Sigmoid colon (tissue), 7 donors: ENCODE data around the gene TFEC. TPM values are rescaled to one million over a fixed set of nuclear protein-coding genes. Genes with fewer than 3 reads are reported as not detected.

Experiments
- DNase-seq: peaks from one replicate; pipeline ENCODE4 v3.0.0-alpha.2; 2019
- H3K27ac ChIP-seq, 4 donors: fragments of 200-600 bp; sonication (generic); one replicate each; pipeline ENCODE4 v1.5.1; 2016 to 2019; ENCODE audit warnings: mild to moderate bottlenecking in 1 of 4
- H3K27me3 ChIP-seq, 3 donors: fragments of 200-600 bp; sonication (generic); one replicate each; pipeline ENCODE4 v1.5.1; 2019; ENCODE audit warnings: mild to moderate bottlenecking in 1 of 3
- H3K36me3 ChIP-seq, 4 donors: fragments of 200-600 bp; sonication (generic); one replicate each; pipeline ENCODE4 v1.5.1; 2016 to 2019
- H3K4me1 ChIP-seq, 4 donors: fragments of 200-600 bp; sonication (generic); one replicate each; pipeline ENCODE4 v1.5.1; 2017 to 2019
- H3K4me3 ChIP-seq, 4 donors: fragments of 200-600 bp; sonication (generic); one replicate each; pipeline ENCODE4 v1.5.1; 2017 to 2019; ENCODE audit warnings: mild to moderate bottlenecking in 2 of 4, moderate library complexity in 1 of 4
- H3K9me3 ChIP-seq, 4 donors: fragments of 200-600 bp in 3 of 4; sonication (generic) in 3 of 4; one replicate each; pipeline versions ENCODE4 v1.5.1 to v1.6.1; 2013 to 2019
- EP300 ChIP-seq, 4 donors: sonication (generic); formaldehyde crosslinking; IDR thresholded peaks; one replicate each; pipeline ENCODE4 v1.6.1; 2017; ENCODE audit warnings: antibody characterized with exemption in 4 of 4
- POLR2A ChIP-seq, 2 donors: fragments of 450-650 bp; IDR thresholded peaks; one replicate each; pipeline ENCODE4 v1.6.1; 2016; ENCODE audit warnings: antibody characterized with exemption in 2 of 2, mild to moderate bottlenecking in 2 of 2, moderate library complexity in 2 of 2
- POLR2AphosphoS5 ChIP-seq, 4 donors: sonication (generic); formaldehyde crosslinking; IDR thresholded peaks; one replicate each; pipeline ENCODE4 v1.6.1; 2017; ENCODE audit warnings: antibody characterized with exemption in 4 of 4
- WGBS, 2 donors: extraction: QIAGEN DNeasy Blood & Tissue Kit; methylation state at CpG; one replicate each; pipeline ENCODE4 v1.1.7; 2013; 5-methylcytosine and 5-hydroxymethylcytosine counted together
- intact Hi-C: fragments of 100-400 bp; cut with DNase I; formaldehyde crosslinking; loops from one replicate; pipeline ENCODE4 v1.15.1; 2023
- polyA plus RNA-seq, 3 donors: library from polyadenylated mRNA; stranded (reverse); fragments of 200-250 nt; gene quantifications; one replicate each; pipeline ENCODE4 v1.2.3, GENCODE V29; 2013
- total RNA-seq, 4 donors: library from RNA; depleted of rRNA; stranded (reverse); fragments of >200 nt; gene quantifications; one replicate each; pipeline ENCODE4 v1.1.0, GENCODE V29; 2016
- TF ChIP-seq, protein P1 (sequence below), 4 experiments: fragments of 450-650 bp in 3 of 4; fragments of 200-600 bp in 1 of 4; IDR thresholded peaks; one replicate each; pipeline ENCODE4 v1.5.1; 2016 to 2019; ENCODE audit warnings: antibody characterized with exemption in 4 of 4, mild to moderate bottlenecking in 3 of 4, moderate library complexity in 2 of 4
- donor health status: healthy with polysubstance abuse.
- donor health status: Bipolar disorder and iron deficiency.
- donor health status: healthy.

Gene TFEC
- total and polyA plus RNA-seq, 7 donors: 2.0 to 9.1 (median 4.3) TPM

DNA sequence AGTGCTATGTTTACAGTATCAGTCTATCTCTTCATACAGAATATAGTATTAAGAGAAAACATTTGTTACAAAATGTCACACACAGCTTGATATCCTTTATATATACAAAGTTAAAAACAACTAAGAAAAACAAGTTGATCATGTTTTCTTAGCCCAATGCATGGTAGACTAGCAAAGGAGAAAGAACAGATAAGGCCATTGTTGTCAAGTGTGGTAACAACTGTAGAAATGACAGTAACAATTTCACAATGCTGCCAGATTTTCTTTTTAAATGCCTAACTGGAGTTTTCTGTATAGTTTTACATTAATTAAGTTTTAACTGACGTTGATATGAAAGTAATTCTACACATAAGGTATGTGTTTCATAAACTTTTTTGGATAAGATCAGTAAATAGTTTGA lies 65.8 kb downstream of the TFEC start:
- intact Hi-C loops: no loop called here
- 47 to 64% methylated on average over 1 of the region's 1 CpG for WGBS, 2 donors
- no peak overlapping the region for H3K27ac ChIP-seq
- H3K27me3 ChIP-seq: no peaks in the 10 kb centered on the region
- H3K4me1 ChIP-seq: no peaks in the 10 kb centered on the region
- no peaks in the 10 kb centered on the region for H3K9me3 ChIP-seq
- no peak overlapping the region for H3K4me3 ChIP-seq
- no peaks in the 10 kb centered on the region for H3K36me3 ChIP-seq
- no peak for DNase-seq
- TF ChIP-seq POLR2A (IDR thresholded peaks at IDR 0.05) (no peak), EP300 (IDR thresholded peaks at IDR 0.05) (no peak), POLR2AphosphoS5 (IDR thresholded peaks at IDR 0.05) (no peak)
- TF ChIP-seq, protein P1, sequence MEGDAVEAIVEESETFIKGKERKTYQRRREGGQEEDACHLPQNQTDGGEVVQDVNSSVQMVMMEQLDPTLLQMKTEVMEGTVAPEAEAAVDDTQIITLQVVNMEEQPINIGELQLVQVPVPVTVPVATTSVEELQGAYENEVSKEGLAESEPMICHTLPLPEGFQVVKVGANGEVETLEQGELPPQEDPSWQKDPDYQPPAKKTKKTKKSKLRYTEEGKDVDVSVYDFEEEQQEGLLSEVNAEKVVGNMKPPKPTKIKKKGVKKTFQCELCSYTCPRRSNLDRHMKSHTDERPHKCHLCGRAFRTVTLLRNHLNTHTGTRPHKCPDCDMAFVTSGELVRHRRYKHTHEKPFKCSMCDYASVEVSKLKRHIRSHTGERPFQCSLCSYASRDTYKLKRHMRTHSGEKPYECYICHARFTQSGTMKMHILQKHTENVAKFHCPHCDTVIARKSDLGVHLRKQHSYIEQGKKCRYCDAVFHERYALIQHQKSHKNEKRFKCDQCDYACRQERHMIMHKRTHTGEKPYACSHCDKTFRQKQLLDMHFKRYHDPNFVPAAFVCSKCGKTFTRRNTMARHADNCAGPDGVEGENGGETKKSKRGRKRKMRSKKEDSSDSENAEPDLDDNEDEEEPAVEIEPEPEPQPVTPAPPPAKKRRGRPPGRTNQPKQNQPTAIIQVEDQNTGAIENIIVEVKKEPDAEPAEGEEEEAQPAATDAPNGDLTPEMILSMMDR (IDR thresholded peaks at IDR 0.05): no peak

DNA sequence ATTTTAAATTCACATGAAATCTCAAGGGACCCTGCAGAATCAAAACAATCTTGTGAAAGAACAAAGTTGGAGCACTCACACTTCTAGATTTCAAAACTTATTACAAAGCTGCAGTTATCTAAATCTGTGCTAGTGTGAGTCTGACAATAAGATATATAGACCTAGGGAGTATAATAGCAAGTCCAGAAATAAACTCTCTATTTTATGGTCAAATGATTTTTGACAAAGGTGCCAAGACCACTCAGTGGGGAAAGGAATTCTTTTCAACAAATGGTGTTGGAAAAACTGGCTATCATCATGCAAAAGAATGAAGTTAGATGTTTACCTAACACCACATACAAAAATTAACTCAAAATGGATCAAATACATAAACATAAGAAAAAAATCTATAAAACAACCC lies 68.2 kb downstream of the TFEC start:
- H3K9me3 ChIP-seq: no peaks in the 10 kb centered on the region
- no peaks in the 10 kb centered on the region for H3K27me3 ChIP-seq
- DNase-seq: no peak
- H3K36me3 ChIP-seq: no peaks in the 10 kb centered on the region
- H3K4me3 ChIP-seq: no peak overlapping the region
- no peak overlapping the region for H3K27ac ChIP-seq
- no peaks in the 10 kb centered on the region for H3K4me1 ChIP-seq
- intact Hi-C loops: no loop called here
- TF ChIP-seq POLR2AphosphoS5 (IDR thresholded peaks at IDR 0.05) (no peak), EP300 (IDR thresholded peaks at IDR 0.05) (no peak), POLR2A (IDR thresholded peaks at IDR 0.05) (no peak)
- TF ChIP-seq, protein P1 (IDR thresholded peaks at IDR 0.05): no peak

DNA sequence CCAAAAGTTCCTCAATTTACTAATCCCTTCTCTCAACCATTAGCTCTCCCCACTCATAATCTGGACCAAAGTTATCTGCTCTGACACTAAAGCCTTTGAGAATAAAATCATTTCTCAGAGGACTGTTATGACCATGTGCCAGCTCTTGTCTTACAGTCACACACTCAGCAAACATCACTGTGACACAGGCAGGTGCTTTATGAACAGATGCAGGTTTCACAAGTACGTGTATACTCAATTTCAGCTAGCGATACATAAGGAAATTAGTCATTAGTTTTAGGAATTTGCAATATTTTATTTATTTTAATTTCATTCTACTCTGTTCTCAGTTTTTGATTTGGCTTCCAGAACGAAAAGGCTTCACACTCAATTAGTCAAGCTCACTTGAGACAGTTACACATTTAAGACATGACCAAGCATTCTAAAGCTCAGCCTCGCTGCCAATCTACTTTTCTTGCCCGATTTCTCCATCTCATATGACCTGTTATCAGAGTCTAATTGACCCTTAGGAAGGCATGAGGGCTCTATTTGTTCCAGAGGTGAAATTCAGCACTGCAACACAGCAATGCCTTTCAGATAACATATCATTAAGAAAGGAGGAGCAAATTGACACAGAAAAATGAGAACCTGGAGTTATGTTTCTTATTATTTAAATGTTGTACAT lies 76.8 kb downstream of the TFEC start:
- no peaks in the 10 kb centered on the region for H3K36me3 ChIP-seq
- H3K4me3 ChIP-seq: no peak overlapping the region
- H3K27ac ChIP-seq: no peak overlapping the region
- H3K9me3 ChIP-seq: no peaks in the 10 kb centered on the region
- WGBS, 2 donors: 87% methylated on average over 5 of the region's 5 CpGs
- DNase-seq: no peak
- intact Hi-C loops: no loop called here
- no peaks in the 10 kb centered on the region for H3K27me3 ChIP-seq
- TF ChIP-seq POLR2A (IDR thresholded peaks at IDR 0.05) (no peak), EP300 (IDR thresholded peaks at IDR 0.05) (no peak), POLR2AphosphoS5 (IDR thresholded peaks at IDR 0.05) (no peak)
- TF ChIP-seq, protein P1 (IDR thresholded peaks at IDR 0.05): no peak
- H3K4me1 ChIP-seq: no peaks in the 10 kb centered on the region

DNA sequence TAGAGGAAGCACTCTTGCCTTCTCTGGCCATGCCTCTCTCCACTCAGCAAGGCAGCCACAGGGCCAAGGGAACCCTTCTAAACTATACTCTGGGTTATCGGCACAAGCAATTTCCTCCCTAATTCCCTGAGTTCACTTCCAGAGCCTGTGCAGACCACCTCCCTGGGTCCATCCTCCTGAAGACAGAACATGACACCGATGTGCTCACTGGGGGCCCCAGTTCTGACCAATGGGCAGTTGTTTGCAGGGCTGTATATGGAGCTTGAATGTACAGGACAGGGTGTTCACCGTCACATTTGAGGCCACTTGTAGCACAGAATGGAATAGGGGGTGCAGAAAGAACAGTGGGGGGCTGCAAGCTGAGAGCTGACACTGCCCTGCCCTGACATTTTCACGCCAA lies 77.7 kb downstream of the TFEC start:
- intact Hi-C loops: no loop called here
- H3K27ac ChIP-seq: no peak overlapping the region
- WGBS, 2 donors: 86 to 92% methylated on average over 4 of the region's 4 CpGs

More for the DNA sequence above, 77.7 kb downstream of the TFEC start:
- Histone ChIP-seq H3K27me3 (no peaks in the 10 kb centered on the region), H3K36me3 (no peaks in the 10 kb centered on the region), H3K4me3 (no peak overlapping the region), H3K9me3 (no peaks in the 10 kb centered on the region), H3K4me1 (no peaks in the 10 kb centered on the region)
- no peak for TF ChIP-seq POLR2A (IDR thresholded peaks at IDR 0.05)
- TF ChIP-seq, protein P1 (IDR thresholded peaks at IDR 0.05): no peak
- TF ChIP-seq POLR2AphosphoS5 (IDR thresholded peaks at IDR 0.05): no peak
- no peak for DNase-seq
